Stimulated activated CD4-positive, alpha-beta T cell treated with anti-CD3 and anti-CD28 coated beads, Interleukin-15, amount 100 ng/mL, for 1 hour (primary cell): ENCODE results near the gene KLHL22.
A peak's percentile ranks its signal among the peaks of the same experiment; 100 is the strongest.

Experiments used
- DNase-seq, 2 donors: peaks; one replicate each; pipeline ENCODE4 v3.0.0-alpha.2; 2020; ENCODE audit warnings: low read depth in 1 of 2, low spot score in 1 of 2

Gene KLHL22

GRCh38 chr22:20434773-20435172, 60.8 kb downstream of the KLHL22 start:
- no peak for DNase-seq

GRCh38 chr22:20434264-20434751, 61.3 kb downstream of the KLHL22 start:
- DNase-seq = no peak

GRCh38 chr22:20433686-20434241, 61.8 kb downstream of the KLHL22 start:
- DNase-seq = no peak

- DNase-seq = no peak
Observed at GRCh38 chr22:20433191-20433590, 62.4 kb downstream of the KLHL22 start.

- no peak for DNase-seq
Observed at GRCh38 chr22:20432244-20432686, 63.3 kb downstream of the KLHL22 start.

- DNase-seq = no peak
Observed at GRCh38 chr22:20431511-20432192, 63.9 kb downstream of the KLHL22 start.

GRCh38 chr22:20430720-20431510, 64.7 kb downstream of the KLHL22 start:
- DNase-seq = peak; percentile 31 to 49

GRCh38 chr22:20430101-20430719, 65.4 kb downstream of the KLHL22 start:
- DNase-seq = no peak

- DNase-seq = peak; percentile 64 to 72
Observed at GRCh38 chr22:20429254-20430100, 66.1 kb downstream of the KLHL22 start.

GRCh38 chr22:20428496-20429253, 66.9 kb downstream of the KLHL22 start:
- no peak for DNase-seq

- no peak for DNase-seq
Observed at GRCh38 chr22:20427945-20428417, 67.6 kb downstream of the KLHL22 start.

- no peak for DNase-seq
Observed at GRCh38 chr22:20427104-20427944, 68.3 kb downstream of the KLHL22 start.

- DNase-seq = no peak
Observed at GRCh38 chr22:20426259-20426615, 69.4 kb downstream of the KLHL22 start.

GRCh38 chr22:20425566-20426258, 69.9 kb downstream of the KLHL22 start:
- no peak for DNase-seq

GRCh38 chr22:20424932-20425565, 70.5 kb downstream of the KLHL22 start:
- no peak for DNase-seq

GRCh38 chr22:20424568-20424931, 71.0 kb downstream of the KLHL22 start:
- no peak for DNase-seq

GRCh38 chr22:20423906-20424551, 71.6 kb downstream of the KLHL22 start:
- no peak for DNase-seq
